A549 (cell line): ENCODE results near the gene ASPA. TPM values are rescaled to one million over a fixed set of nuclear protein-coding genes. Genes with fewer than 3 reads are reported as not detected.

Experiments
- ATAC-seq, 2 experiments: fragments of 200-7000 bp in 1 of 2; fragments of >200 bp in 1 of 2; cut with Nextera tagmentation in 1 of 2; cut with Tn5 transposase in 1 of 2; 3 replicates each; pipeline versions ENCODE4 v1.8.0 to v1.9.1; 2018 to 2020; ENCODE audit warnings: mild to moderate bottlenecking in 1 of 2, moderate library complexity in 1 of 2
- CTCF ChIA-PET: fragments of 300-600 bp; sonication (Branson Sonifier 250); formaldehyde crosslinking; extraction: SDS; loops from one replicate; lab custom pipeline; 2021; ENCODE audit warnings: antibody characterized with exemption, inconsistent platforms; lab: Yijun Ruan, JAX
- POLR2A ChIA-PET: fragments of 350-600 bp; formaldehyde crosslinking; extraction: SDS; loops from one replicate; lab custom pipeline; 2021; ENCODE audit warnings: antibody characterized with exemption, inconsistent platforms; lab: Yijun Ruan, JAX
- DNase-seq, 2 experiments: peaks; one replicate each; pipeline versions ENCODE4 v3.0.0 to v3.0.0-alpha.2; 2011 to 2016; ENCODE audit warnings: low read depth in 1 of 2, low spot score in 1 of 2
- FAIRE-seq: peaks from 2 replicates; lab custom pipeline; 2011; peaks lifted over from hg19 to GRCh38; lab: Jason Lieb, UNC
- H3K27ac ChIP-seq, 2 experiments: fragments of >200 bp; sonication (Bioruptor Twin); formaldehyde crosslinking; 3 replicates each; pipeline ENCODE4 v1.5.1; 2016 to 2017
- H3K4me1 ChIP-seq: fragments of >200 bp; sonication (Bioruptor Twin); formaldehyde crosslinking; 3 replicates; pipeline ENCODE4 v1.6.1; 2016
- H3K4me2 ChIP-seq: fragments of >200 bp; sonication (Bioruptor Twin); formaldehyde crosslinking; 3 replicates; pipeline ENCODE4 v1.6.1; 2016
- H3K4me3 ChIP-seq: fragments of >200 bp; sonication (Bioruptor Twin); formaldehyde crosslinking; 3 replicates; pipeline ENCODE4 v1.5.1; 2016
- H3K9me3 ChIP-seq: fragments of >200 bp; sonication (Bioruptor Twin); formaldehyde crosslinking; 3 replicates; pipeline ENCODE4 v1.6.1; 2016
- BHLHE40 ChIP-seq: IDR thresholded peaks from 2 replicates; pipeline ENCODE4 v1.6.1; 2012; ENCODE audit warnings: low read depth, low read length, inconsistent platforms
- CHD2 ChIP-seq: fragments of 150-350 bp; IDR thresholded peaks from 2 replicates; pipeline ENCODE4 v1.6.1; 2014; ENCODE audit warnings: low read length; ENCODE audit not compliant: partially characterized antibody
- E2F6 ChIP-seq: IDR thresholded peaks from 2 replicates; pipeline ENCODE4 v1.6.1; 2012; ENCODE audit warnings: low read depth, borderline replicate concordance
- EHF ChIP-seq: fragments of 250-450 bp; sonication (Bioruptor Pico); IDR thresholded peaks from 2 replicates; pipeline ENCODE4 v1.5.0; 2020; ENCODE audit warnings: mild to moderate bottlenecking
- ELK1 ChIP-seq: fragments of 150-350 bp; IDR thresholded peaks from 2 replicates; pipeline ENCODE4 v1.6.1; 2014; ENCODE audit warnings: low read depth, mild to moderate bottlenecking, low read length
- EP300 ChIP-seq, 2 experiments: fragments of >200 bp; sonication (Bioruptor Twin); formaldehyde crosslinking; IDR thresholded peaks; 2 replicates in 1 of 2; 3 replicates in 1 of 2; pipeline ENCODE4 v1.6.1; 2016 to 2017
- FOSB ChIP-seq: fragments of 250-450 bp; sonication (Bioruptor Pico); IDR thresholded peaks from 2 replicates; pipeline ENCODE4 v1.5.0; 2020; ENCODE audit warnings: mild to moderate bottlenecking, moderate library complexity
- FOXS1 ChIP-seq: fragments of 250-450 bp; sonication (Bioruptor Pico); IDR thresholded peaks from 2 replicates; pipeline ENCODE4 v1.5.0; 2020; ENCODE audit warnings: mild to moderate bottlenecking, moderate library complexity
- HDAC2 ChIP-seq: fragments of 200-600 bp; sonication (generic); IDR thresholded peaks from 2 replicates; pipeline ENCODE4 v1.6.1; 2016
- HES2 ChIP-seq: fragments of >200 bp; sonication (Bioruptor Twin); formaldehyde crosslinking; IDR thresholded peaks from 2 replicates; pipeline ENCODE4 v1.6.1; 2016
- HOXB13 ChIP-seq: fragments of 250-450 bp; sonication (Bioruptor Pico); IDR thresholded peaks from 2 replicates; pipeline ENCODE4 v1.5.0; 2020; ENCODE audit warnings: low read depth, mild to moderate bottlenecking, moderate library complexity
- HOXB5 ChIP-seq: fragments of 250-450 bp; sonication (Bioruptor Pico); IDR thresholded peaks from 2 replicates; pipeline ENCODE4 v1.5.0; 2020; ENCODE audit warnings: mild to moderate bottlenecking, moderate library complexity
- JUN ChIP-seq, 2 experiments: fragments of >200 bp; sonication (Bioruptor Twin); formaldehyde crosslinking; IDR thresholded peaks; 2 replicates in 1 of 2; 3 replicates in 1 of 2; pipeline ENCODE4 v1.6.1; 2016 to 2017
- JUNB ChIP-seq: fragments of >200 bp; sonication (Bioruptor Twin); formaldehyde crosslinking; IDR thresholded peaks from 2 replicates; pipeline ENCODE4 v1.6.1; 2016
- KDM5A ChIP-seq: fragments of 200-600 bp; sonication (generic); IDR thresholded peaks from 2 replicates; pipeline ENCODE4 v1.6.1; 2016; ENCODE audit warnings: antibody characterized with exemption, mild to moderate bottlenecking
- NR3C1 ChIP-seq: fragments of >200 bp; sonication (Bioruptor Twin); formaldehyde crosslinking; IDR thresholded peaks from 3 replicates; pipeline ENCODE4 v1.6.1; 2017
- POLR2A ChIP-seq: IDR thresholded peaks from 2 replicates; pipeline ENCODE4 v1.6.1; 2012; ENCODE audit warnings: mild to moderate bottlenecking, low read length
- RAD21 ChIP-seq, 2 experiments: fragments of >200 bp in 1 of 2; sonication (Bioruptor Twin) in 1 of 2; formaldehyde crosslinking in 1 of 2; IDR thresholded peaks in 1 of 2; conservative IDR thresholded peaks in 1 of 2; 2 replicates in 1 of 2; 3 replicates in 1 of 2; pipeline ENCODE4 v1.6.1; 2012 to 2018; ENCODE audit warnings: inconsistent platforms in 1 of 2
- SREBF2 ChIP-seq: fragments of 450-650 bp; IDR thresholded peaks from 2 replicates; pipeline ENCODE4 v1.6.1; 2014; ENCODE audit warnings: mild to moderate bottlenecking, moderate library complexity
- TP53 ChIP-seq: fragments of 250-450 bp; sonication (Bioruptor Pico); IDR thresholded peaks from 2 replicates; pipeline ENCODE4 v1.5.0; 2021; ENCODE audit warnings: mild to moderate bottlenecking, moderate library complexity
- ZC3H11A ChIP-seq: fragments of 450-650 bp; IDR thresholded peaks from 2 replicates; pipeline ENCODE4 v1.6.1; 2014; ENCODE audit warnings: antibody characterized with exemption, mild to moderate bottlenecking
- ZFP36 ChIP-seq: fragments of 450-650 bp; IDR thresholded peaks from 2 replicates; pipeline ENCODE4 v1.6.1; 2014; ENCODE audit warnings: borderline replicate concordance; ENCODE audit not compliant: partially characterized antibody
- WGBS: methylation state at CpG from one replicate; pipeline ENCODE4 v1.1.6; 2017; ENCODE audit errors: missing lambda C conversion rate; 5-methylcytosine and 5-hydroxymethylcytosine counted together
- polyA plus RNA-seq, 4 experiments: library from polyadenylated mRNA; depleted of rRNA in 3 of 4; stranded (reverse); fragments of >200 nt; fragmentation: RNase III in 1 of 4; extraction: RNeasy Plus Mini Kit Qiagen cat#74134 plus additional on column Dnase treatment in 1 of 4; gene quantifications; 2 replicates in 3 of 4; 3 replicates in 1 of 4; pipeline ENCODE4 v1.2.3, GENCODE V29; 2011 to 2017
- TF ChIP-seq, protein P1 (sequence below): fragments of >200 bp; sonication (Bioruptor Twin); formaldehyde crosslinking; IDR thresholded peaks from 3 replicates; pipeline ENCODE4 v1.5.1; 2016
- TF ChIP-seq, protein P2 (sequence below): fragments of 200-600 bp; sonication (generic); IDR thresholded peaks from 2 replicates; pipeline ENCODE4 v1.6.1; 2016; ENCODE audit warnings: antibody characterized with exemption, mild to moderate bottlenecking, moderate library complexity

ASPA gene
- polyA plus RNA-seq, 2 of the 4 experiments (the other 2 are of a cell fraction): not detected

DNA sequence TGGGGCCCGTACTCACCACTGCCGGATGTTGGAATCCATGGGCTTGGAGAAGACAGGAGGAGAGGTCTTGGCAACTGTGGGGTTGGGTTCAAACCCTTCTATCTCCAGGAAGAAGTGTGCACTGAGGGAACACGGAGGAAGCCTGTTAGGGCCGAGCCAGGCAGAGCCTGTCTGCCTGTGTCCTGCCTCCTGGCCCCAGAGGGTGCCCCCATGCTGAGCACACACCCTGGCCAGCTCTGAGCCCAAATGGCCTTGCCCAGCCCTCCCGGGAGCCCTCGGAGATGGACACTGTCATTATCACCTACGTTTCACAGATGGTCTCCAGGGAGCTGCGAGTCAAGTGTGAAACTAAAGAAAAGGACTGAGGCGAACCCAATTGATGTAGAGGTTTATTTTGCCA is 69.4 kb downstream of the ASPA start:
- Histone ChIP-seq H3K27ac (no peak overlapping the region), H3K4me3 (no peak overlapping the region), H3K4me2 (no peak overlapping the region), H3K4me1 (no peaks in the 10 kb centered on the region), H3K9me3 (no peaks in the 10 kb centered on the region)
- FAIRE-seq (no peak), ATAC-seq (no peak), DNase-seq (no peak)
- POLR2A ChIA-PET: no interaction called here
- CTCF ChIA-PET: interaction anchor here (0.6 to 1.2 kb wide), 3 partner anchors 10 to 1027 kb away, joined by 3 to 4 read pairs (median 3); no protein-coding TSS in a partner anchor
- TF ChIP-seq ZFP36: no peak
- TF ChIP-seq CHD2: no peak
- TF ChIP-seq EHF (CRISPR knock-in tag): no peak
- TF ChIP-seq POLR2A: no peak
- 57% methylated on average over 9 of the region's 9 CpGs for WGBS

GRCh38 chr17:3546521-3546920 is 70.7 kb downstream of the ASPA start:
- Histone ChIP-seq H3K27ac (no peak overlapping the region), H3K4me3 (no peak overlapping the region), H3K4me2 (no peak overlapping the region), H3K9me3 (no peaks in the 10 kb centered on the region), H3K4me1 (no peaks in the 10 kb centered on the region)
- DNase-seq (no peak), FAIRE-seq (no peak), ATAC-seq (no peak)
- CTCF ChIA-PET: interaction anchor here (0.6 kb wide), 1 partner anchor 757 kb away, joined by 8 read pairs; no protein-coding TSS in a partner anchor
- TF ChIP-seq HOXB5 (no peak), FOXS1 (no peak), FOSB (CRISPR knock-in tag) (no peak)
- WGBS: 100% methylated on average over 1 of the region's 5 CpGs
- POLR2A ChIA-PET: no interaction called here

GRCh38 chr17:3546997-3547396 is 71.2 kb downstream of the ASPA start:
- no peak for DNase-seq
- H3K4me1 ChIP-seq: no peaks in the 10 kb centered on the region
- POLR2A ChIA-PET: no interaction called here
- no peak for FAIRE-seq
- CTCF ChIA-PET: interaction anchor here (0.6 to 0.9 kb wide), 2 partner anchors 10 to 756 kb away, joined by 3 to 8 read pairs; no protein-coding TSS in a partner anchor
- no peak overlapping the region for H3K4me2 ChIP-seq
- no peak overlapping the region for H3K27ac ChIP-seq
- 89% methylated on average over 8 of the region's 8 CpGs for WGBS
- TF ChIP-seq TP53 (CRISPR knock-in tag): no peak
- TF ChIP-seq EP300 (IDR thresholded peaks at IDR 0.05): no peak
- TF ChIP-seq ZC3H11A: no peak
- TF ChIP-seq NR3C1: no peak
- TF ChIP-seq ELK1: no peak
- TF ChIP-seq FOSB (CRISPR knock-in tag): no peak
- no peak for TF ChIP-seq KDM5A
- TF ChIP-seq, protein P1, sequence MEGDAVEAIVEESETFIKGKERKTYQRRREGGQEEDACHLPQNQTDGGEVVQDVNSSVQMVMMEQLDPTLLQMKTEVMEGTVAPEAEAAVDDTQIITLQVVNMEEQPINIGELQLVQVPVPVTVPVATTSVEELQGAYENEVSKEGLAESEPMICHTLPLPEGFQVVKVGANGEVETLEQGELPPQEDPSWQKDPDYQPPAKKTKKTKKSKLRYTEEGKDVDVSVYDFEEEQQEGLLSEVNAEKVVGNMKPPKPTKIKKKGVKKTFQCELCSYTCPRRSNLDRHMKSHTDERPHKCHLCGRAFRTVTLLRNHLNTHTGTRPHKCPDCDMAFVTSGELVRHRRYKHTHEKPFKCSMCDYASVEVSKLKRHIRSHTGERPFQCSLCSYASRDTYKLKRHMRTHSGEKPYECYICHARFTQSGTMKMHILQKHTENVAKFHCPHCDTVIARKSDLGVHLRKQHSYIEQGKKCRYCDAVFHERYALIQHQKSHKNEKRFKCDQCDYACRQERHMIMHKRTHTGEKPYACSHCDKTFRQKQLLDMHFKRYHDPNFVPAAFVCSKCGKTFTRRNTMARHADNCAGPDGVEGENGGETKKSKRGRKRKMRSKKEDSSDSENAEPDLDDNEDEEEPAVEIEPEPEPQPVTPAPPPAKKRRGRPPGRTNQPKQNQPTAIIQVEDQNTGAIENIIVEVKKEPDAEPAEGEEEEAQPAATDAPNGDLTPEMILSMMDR: no peak
- no peak for TF ChIP-seq RAD21 (conservative IDR thresholded peaks at IDR 0.05 in 1 of 2, IDR thresholded peaks at IDR 0.05 in 1 of 2)
- TF ChIP-seq SREBF2: no peak
- TF ChIP-seq E2F6: no peak
- no peak for TF ChIP-seq BHLHE40
- TF ChIP-seq JUNB: no peak
- TF ChIP-seq HOXB13 (CRISPR knock-in tag): no peak
- TF ChIP-seq, protein P2, sequence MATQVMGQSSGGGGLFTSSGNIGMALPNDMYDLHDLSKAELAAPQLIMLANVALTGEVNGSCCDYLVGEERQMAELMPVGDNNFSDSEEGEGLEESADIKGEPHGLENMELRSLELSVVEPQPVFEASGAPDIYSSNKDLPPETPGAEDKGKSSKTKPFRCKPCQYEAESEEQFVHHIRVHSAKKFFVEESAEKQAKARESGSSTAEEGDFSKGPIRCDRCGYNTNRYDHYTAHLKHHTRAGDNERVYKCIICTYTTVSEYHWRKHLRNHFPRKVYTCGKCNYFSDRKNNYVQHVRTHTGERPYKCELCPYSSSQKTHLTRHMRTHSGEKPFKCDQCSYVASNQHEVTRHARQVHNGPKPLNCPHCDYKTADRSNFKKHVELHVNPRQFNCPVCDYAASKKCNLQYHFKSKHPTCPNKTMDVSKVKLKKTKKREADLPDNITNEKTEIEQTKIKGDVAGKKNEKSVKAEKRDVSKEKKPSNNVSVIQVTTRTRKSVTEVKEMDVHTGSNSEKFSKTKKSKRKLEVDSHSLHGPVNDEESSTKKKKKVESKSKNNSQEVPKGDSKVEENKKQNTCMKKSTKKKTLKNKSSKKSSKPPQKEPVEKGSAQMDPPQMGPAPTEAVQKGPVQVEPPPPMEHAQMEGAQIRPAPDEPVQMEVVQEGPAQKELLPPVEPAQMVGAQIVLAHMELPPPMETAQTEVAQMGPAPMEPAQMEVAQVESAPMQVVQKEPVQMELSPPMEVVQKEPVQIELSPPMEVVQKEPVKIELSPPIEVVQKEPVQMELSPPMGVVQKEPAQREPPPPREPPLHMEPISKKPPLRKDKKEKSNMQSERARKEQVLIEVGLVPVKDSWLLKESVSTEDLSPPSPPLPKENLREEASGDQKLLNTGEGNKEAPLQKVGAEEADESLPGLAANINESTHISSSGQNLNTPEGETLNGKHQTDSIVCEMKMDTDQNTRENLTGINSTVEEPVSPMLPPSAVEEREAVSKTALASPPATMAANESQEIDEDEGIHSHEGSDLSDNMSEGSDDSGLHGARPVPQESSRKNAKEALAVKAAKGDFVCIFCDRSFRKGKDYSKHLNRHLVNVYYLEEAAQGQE: no peak
- TF ChIP-seq HES2: no peak
- no peak for TF ChIP-seq JUN (IDR thresholded peaks at IDR 0.05)
- no peak for TF ChIP-seq HDAC2
- TF ChIP-seq, all 56 proteins: peak for 0
- Histone ChIP-seq H3K9me3 (no peaks in the 10 kb centered on the region), H3K4me3 (no peak overlapping the region)
- no peak for ATAC-seq
